ENCODE results near the gene ITPRID1.
"Not testable (repeated sequence)": the region's sequence is repeated elsewhere in the genome, so short reads cannot be mapped to it uniquely, and the experiment has no call there.

ITPRID1 gene

DNA sequence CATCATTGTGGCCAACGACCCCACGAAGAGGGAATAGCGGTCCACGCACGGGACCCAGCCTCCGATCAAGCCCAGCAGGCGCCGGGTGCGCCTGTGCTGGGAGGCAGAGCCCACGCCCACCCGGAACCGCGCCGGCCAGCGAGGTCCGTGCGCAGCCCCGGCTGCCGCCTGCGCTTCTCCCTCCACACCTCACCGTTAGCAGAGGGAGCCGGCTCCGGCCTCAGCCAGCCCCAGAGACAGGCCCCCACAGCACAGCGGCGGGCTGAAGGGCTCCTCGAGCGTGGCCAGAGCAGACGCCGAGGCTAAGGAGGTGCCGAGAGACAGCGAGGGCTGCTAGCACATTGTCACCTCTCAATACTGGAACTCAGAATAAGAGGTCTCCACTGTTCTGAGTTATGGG, 3.6 kb downstream of the ITPRID1 start:
- DNase-seq, result no peak

DNA sequence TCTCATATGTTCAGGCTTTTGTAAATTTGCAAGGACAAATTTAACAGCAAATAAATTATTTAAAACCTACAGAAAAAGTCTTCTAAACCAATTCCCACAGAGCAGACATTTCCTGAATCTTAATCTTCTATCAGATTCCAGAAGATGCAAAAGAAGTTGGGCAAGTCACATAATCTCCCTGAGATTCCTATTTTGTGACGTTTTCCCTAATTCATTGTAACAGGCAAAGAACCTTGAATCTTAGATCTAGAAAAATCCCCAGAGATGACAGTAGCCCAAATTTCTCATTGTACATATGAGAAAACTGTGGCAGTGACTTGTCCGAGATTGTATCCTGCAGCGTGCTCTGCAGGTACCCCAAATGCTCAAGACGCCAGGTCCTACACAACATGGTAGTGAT, 4.9 kb downstream of the ITPRID1 start:
- no peak for DNase-seq

DNA sequence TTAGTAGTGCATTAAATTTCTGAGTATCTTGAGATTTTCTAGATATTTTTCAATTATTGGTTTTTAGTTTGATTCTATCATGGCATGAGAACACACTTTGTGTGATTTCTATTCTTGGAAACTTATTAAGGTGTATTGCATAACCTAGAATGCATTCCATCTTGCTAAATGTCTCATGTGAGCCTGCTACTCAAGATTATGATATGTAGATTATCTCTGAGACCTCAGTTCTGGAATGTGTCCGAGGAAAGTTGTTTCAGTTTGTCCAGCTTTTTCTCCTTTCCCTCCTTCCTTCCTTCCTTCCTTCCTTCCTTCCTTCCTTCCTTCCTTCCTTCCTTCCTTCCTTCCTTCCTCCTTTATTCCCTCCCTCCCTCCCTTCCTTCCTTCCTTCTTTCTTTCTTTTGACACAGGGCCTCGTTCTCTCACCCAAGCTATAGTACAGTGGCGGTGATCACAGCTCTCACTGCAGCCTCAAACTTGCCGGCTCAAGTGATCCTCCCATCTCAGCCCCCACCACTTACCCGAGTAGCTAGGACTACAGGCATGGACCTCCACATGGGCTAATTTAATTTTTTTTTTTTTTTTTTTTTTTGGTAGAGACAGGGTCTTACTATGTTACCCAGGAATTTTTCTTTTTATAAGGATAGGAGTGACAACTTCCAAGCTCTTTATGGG, 7.6 kb downstream of the ITPRID1 start:
- DNase-seq, result no peak

DNA sequence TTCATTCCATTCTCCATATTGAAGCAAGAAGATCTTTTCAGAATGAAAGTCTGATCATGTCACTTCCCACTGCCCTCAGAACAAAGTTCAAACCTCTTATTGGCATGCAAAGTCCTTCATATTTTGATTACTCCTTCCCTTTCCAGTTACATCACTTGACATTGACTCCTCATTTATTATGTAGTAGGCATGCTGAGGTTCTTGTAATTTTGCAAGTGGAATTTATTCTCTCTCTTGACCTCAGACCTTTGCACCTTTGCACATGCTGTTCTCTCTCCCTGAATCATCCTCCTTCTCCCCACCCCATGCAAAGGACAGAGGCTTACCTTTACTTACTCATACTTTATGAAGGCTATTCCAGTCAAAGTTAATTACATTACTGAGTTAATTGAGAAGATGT, 13.0 kb downstream of the ITPRID1 start:
- DNase-seq, result no peak

DNA sequence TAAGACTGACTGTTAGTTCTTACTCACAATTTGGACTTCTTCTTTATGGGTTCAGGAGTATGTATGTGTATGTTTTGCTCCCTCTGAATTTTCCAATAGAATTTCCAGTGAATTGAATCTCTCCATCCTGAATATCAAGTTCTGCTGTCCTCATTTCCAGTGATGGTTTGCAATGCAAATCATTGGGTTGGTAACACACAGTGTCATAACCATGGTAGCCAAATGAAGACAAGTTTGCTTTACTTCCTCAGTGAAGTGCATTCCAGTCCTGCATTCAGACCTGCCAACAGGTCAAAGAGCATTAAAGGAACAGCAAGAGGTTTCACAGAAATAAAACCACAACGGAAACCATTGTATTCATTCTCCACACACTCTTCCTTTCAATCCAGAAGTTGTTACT, 15.2 kb downstream of the ITPRID1 start:
- no peak for DNase-seq

DNA sequence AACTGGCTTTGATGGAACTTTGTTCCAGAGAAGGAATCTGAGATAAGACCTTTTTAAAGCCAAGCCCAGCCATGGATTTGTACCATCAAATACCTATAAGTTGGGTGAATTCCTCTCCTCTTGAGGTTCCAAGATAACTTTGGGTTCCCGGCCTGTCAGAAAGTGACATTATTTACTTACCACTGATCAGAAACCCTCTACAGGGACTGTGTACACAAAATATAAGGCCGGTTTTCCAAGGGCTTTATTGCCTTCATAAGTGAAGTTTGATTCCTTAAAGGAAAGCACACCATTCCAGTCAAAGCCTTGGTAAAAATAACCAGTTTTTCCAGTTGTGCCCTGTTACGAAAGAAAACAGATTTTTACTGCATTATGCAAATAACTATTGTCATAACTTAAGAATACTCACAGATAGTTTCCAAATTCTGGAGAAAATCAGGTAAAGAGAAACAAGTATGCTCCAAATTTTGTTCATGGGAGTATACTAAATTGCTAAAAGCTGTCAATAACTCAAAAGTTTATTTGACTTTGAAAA, 26.8 kb downstream of the ITPRID1 start:
- not testable (repeated sequence) for DNase-seq

DNA sequence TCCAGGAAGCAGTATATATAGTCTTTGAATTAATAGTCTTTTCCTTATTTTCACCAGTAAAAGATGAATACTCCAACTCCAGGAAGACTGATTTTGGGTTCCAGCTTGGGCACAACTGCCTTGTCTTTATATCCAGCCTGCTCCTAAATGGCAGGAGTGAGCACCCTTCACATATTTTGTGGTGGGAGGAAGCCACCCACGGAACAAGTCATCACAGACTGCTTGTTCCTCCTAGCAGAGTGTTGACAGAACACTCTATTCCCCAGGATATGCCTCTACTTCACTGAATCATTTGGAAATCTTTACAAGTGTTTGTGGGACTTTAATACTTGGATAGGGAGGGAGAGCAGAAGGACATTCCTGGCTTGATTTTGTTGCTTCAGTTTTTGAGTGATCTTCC, 31.7 kb downstream of the ITPRID1 start:
- no peak for DNase-seq

DNA sequence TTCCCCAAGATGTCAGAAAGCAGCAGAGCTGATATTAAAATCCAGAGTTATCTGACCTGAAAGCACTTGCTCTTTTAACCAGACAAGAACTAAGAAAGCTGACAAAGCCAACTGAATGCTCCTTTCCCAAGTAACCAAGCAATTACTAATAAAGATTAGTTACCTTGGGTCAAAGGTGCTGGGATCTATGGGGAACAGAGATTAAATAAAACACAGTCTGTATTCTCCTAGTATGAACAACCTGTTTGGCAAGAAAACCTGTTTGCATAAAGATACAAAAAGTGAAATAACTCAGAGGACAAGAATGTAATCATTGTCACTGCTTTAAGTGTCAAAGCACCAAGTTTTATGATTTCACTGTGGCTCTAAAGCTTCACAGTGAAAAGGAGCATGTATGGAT, 35.7 kb downstream of the ITPRID1 start:
- DNase-seq, result no peak

DNA sequence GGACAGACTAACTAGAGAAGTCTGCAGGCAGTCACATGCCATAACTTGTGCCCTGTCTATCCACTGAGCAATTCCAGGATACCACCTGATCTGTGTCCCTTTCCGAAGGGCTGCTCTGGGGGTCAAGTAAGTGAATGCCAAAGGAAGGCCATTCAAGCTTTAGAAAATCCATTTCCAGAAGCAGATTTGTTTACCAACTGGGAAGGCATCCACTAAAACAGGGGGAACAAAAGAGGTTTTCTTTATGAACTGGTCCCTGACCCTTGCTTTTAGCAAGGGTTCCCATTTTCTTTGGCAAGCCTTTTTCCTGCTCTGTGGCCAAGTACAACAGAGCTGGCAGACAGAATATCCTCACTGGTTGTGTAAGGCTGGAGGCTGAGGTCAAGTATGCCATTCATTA, 36.5 kb downstream of the ITPRID1 start:
- no peak for DNase-seq

DNA sequence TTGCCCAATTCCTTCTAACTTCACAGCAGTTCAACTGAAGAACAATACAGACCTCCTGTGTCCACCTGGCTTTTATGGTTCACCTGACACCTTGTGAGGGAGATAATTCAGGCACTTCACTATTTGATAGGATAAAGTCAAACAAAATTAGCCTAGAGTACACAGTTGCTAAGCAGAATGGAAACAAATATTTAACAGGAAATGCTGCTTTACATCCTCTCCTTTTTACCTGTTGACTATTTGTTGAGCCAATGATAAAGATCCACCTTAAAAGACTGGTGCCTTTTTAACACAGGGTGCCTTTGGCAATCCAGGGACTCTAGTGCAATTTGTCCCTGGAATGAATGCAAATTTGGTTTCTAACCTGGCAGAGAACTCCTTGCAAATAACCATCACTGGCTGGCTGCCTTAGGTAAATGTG, 39.8 kb downstream of the ITPRID1 start:
- no peak for DNase-seq

DNA sequence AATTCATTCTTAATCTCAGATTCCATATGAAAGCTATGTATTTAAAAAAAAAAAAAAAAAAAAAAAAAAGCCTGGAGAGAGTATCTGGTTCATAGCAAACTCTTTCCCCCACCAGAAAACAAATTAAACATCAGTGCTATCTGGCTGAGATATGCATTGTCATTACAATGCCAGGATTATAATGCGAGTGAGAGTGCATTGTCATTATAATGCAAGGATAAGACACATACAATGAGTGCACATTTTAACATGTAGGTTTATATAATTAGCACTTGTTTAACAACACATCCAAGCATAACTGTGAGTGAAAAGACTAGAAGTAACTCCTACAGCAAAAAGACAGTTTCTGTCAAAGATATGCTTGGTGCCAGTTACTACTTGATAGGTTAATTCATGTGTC, 48.1 kb downstream of the ITPRID1 start:
- DNase-seq, result no peak

DNA sequence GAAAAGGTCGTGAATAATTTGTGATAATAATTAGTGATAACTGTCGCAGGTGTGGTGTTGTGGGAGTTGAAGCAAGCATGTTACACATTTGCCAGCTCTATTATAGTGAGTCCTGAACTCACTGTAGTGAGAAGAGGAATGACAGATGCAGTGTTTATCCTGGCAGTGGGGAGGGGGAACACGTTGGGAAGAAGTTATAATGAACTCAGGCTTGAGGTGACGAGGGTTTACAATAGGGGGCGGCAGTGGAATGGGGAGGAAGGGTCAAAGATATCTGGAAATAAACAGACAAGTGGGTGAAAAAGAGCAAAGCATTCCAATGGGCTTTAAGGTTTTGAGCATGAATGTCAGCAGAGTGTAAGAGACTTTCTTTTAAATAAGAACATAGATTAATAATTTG, 49.6 kb downstream of the ITPRID1 start:
- DNase-seq, result no peak

DNA sequence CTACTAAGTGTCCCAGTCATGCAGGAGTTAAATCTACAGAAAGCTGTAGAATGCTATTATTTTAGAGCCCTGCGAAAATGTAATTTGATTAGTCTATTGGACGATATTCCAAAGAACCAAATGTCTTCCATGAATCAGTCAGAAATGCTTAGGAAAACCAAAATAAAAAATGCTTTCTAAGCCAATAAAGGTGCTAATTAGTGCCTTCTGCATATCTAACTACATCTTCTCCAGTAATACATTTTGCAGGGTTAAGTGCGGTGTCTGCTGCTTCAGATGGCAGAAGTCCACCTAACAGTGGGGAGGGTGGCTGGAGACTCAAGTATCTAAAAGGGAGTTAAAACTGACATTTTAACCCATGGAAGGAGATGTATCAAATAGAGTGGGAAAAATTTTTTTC, 50.1 kb downstream of the ITPRID1 start:
- no peak for DNase-seq

DNA sequence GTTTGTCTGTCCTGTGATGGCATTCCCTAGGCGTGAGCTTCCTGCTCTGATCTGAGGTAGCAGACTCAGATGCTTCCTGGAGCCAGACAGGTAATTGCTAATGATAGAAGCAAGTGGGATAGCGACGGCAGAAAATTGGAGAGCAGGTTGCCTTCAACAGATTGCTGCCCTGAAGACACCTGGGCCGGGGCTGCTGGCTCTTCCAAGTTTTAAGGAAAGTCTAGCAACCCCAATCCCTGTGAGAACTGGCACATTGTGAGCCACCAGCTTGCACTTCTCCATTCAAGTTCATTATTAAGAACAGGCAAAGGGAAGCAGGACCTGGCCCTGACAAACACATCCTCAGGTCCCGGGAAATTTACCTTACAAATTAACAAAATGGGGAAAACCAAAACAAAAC, 50.8 kb downstream of the ITPRID1 start:
- no peak for DNase-seq

DNA sequence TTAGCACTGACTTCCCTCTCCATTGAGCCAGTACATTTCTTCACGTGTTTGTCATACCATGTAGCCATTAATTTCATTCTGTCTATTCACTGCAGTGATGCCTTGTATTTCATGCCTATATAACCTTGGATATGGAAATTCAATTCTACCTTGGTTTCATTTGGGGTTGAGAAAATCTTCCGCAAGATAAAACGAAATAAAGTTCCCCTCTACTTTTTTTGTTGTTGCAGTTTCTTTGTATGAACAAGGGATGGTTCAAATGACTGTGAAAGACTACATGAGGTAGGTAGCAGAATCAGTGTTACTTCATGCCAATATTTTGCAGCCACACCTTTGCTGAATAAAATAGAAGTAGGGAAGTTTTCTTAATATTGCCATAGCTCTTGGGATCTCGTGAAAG, 55.6 kb downstream of the ITPRID1 start:
- no peak for DNase-seq

DNA sequence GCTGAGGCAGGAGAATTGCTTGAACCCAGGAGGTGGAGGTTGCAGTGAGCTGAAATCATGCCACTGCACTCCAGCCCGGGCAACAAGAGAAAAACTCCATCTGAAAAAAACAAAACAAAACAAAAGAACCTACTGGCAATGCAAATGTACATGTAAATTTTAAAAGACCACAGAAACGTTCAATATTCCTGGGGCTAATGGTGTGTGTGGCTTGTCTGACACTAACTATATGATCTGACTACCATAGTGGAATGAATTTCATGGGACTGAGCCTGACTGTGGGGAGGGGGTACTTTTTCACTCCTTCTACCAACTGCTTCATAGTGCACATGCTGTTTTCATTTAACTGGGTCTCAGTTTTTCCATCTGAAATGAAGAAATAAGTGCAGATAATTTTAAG, 69.6 kb downstream of the ITPRID1 start:
- DNase-seq, result no peak

DNA sequence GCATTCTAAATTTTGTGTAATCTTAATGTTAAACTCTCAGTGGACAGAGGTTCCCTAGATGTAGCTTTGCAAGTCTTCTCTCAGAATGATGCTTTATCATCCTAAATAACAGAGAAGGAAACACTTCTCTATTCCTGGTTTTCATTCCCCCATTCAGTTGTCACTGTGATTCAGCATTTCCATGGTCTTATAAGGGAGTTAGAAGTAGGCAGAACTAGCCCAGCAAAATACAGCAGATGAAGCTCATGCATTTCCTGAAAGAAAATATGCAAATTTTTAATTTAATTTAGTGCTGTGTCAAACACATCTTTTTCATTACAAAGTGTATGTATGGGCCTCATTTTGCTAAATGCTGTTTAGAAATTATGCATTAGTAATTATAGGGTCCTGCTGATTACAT, 70.1 kb downstream of the ITPRID1 start:
- DNase-seq, result no peak

DNA sequence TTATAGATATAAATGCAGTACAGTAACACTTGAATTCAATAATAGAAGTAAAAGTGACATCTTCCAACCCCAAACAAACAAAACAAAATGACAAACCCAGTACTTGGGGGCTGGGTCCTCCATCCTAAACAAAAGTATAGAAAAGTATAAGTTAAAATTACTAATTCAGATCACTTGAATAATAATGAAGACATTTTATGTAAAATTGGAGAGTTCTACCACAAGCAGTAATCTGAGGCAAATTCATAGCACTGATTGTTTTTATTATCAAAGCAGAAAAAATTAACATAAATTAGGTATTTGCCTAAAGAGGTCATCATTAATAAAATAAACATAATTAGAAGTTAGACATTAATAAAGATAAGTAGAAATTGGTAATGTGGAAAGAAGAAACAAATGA, 81.5 kb downstream of the ITPRID1 start:
- no peak for DNase-seq

DNA sequence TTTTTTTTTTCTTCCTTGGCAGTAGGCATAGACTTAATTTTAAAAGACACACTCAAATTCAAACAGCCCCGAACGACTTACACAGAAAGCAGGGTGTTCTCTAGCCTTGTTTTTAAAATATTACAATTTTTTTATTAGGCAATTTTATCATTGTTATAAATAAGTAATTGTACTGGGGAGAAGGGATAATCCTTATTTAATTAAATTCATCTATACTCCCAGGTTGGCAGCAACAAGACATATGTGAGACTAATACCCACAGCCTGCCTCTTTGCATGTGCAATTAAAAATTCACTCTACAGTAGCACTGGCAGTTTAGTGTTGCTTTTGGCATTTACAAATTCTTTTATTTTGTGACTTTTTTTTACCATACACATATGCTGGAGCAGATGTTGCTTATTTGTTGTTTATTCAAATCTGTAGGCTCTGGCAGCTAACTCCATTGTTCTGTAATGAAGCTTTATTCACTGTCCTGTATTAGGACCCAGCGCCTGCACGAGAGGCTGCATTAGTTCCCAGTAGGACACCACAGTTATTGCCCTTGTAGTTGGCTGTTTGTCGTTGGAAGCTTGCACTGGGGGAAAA, 88.2 kb downstream of the ITPRID1 start:
- DNase-seq, result no peak

DNA sequence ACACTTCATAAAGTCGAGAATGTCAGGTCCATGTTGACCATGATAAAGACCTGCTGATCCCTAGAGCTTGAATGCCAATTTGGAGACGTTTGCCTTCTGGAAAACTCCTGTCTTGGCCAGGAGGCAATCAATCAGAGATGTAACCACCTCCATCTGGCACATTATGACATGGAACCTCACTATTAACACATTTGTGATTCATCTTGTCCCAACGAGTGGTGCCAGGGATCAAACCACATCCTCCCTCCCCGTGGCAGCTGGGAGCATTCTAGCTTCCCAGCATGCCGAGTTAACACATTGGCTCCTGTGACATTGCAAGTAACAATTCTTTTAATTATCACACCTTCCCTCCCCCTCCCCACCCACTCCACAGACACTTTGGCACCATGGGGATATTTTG, 89.2 kb downstream of the ITPRID1 start:
- DNase-seq, result no peak

DNA sequence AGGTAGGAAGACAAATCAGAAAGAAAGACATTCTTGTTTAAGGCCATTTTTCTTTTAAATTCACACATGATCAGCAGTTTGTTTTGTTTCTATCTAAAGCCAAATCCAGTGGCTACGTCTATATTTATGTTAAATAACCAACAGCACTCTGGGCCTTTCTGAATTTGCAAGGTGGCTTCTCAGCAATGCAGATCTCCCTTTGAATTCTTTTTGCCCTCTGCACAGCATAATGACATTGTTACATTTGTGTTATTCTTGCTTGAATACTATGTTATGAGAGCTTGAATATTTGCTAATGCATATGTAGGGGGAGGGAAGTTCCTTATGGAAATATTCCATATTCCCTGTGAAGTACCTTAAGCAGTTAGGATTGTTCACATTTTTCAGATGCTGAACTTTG, 99.7 kb downstream of the ITPRID1 start:
- DNase-seq, result no peak

DNA sequence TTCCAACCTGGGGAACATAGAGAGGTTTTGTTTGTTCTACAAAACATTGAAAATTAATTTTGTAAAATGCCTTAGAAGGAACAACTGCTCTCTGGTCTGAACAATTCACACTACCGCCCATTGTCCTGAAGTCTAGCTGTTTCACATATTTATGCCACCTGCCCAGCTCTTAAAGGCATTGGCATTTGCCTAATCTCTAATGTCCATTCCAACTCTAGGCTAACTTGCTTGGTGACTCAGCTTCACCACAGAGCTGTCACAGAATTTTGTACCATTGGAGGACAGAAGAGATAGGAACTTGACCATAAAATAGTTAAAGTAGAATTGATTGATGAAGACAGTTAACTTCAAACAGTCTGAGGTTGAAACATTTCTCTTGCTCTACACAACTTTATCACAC, 119.6 kb downstream of the ITPRID1 start:
- no peak for DNase-seq

DNA sequence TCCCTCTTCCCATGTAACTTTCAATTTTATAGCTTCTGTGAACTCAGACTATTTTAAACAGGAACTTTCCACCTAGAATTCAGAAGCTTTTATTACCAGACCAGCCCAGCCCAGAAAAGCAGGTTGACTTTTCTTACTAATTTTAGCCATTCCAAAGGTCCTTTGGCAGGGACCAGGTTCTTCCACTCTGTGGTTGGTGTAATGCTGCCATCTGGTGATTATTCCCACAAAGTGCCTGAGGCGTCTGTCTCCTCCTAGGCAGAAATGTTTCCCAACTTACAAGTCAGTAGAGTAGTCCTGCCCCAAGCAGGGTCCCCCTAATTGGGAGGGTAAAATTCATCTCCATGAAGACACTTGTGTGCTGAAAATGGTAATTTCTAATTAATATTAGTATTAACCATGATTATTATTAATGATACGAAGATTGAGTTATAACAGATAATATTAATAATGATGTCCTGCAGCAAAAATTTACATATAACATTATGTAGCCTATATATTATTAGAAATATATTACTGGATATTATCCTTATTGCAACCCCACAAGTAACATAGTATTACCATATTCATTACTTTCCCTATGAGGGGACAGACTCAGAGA, 120.1 kb downstream of the ITPRID1 start:
- no peak for DNase-seq

DNA sequence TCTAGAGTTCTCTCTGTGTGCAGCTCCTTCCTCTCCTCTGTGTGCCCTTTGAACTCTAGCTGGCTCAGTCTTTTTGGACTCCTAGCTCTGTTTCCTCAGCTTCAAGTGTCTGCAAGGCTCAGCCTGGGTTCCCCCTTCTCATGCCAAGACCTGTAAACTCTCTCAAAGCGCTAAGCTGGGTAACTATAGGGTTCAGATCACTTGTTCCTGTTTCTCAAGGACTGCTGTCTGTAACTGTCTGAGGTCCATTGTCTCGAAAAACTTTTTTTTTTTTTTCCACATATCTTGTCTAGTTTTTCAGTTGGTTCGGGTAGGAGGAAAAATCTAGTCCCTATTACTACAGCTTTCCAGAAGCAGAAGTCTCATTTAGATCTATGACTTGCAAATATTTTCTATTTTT, 126.5 kb downstream of the ITPRID1 start:
- DNase-seq, result no peak

DNA sequence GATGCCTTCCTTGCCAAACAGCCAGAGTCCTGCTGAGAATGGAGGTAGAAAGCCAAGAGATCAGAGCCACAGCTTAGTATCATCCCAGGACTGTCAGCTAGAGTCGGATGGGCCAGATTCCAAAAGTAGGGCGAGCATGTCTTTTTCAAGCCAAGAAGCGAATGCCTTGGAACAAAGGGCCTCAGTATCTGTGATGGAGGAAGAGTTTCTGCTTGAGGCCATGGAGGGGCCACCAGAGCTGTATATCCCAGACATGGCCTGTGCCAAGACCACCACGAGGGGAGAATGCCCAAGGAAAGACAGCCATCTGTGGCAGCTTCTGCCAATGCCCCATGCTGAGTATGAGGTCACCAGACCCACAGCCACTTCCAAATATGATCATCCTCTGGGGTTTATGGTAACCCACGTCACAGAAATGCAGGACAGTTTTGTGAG, 128.8 kb downstream of the ITPRID1 start:
- no peak for DNase-seq

Measured in stimulated activated naive CD4-positive, alpha-beta T cell treated with Interleukin-2 at 50 U/mL for 16 hours (primary cell).